Left ventricle myocardium inferior (tissue), 1 donor: ENCODE measurements around the gene TSC22D1. TPM values are rescaled to one million over a fixed set of nuclear protein-coding genes. Genes with fewer than 3 reads are reported as not detected.

ENCODE experiments used
- DNase-seq: peaks from one replicate; pipeline ENCODE4 v3.0.0-alpha.2; 2020
- H3K27ac ChIP-seq: fragments of 200-600 bp; replicated peaks from 2 replicates; pipeline ENCODE4 v1.8.0; 2021
- H3K27me3 ChIP-seq: fragments of 200-600 bp; 2 replicates; pipeline ENCODE4 v1.8.0; 2021; ENCODE audit warnings: low read depth
- H3K36me3 ChIP-seq: fragments of 200-600 bp; 2 replicates; pipeline ENCODE4 v1.8.0; 2021
- H3K4me1 ChIP-seq: fragments of 200-600 bp; 2 replicates; pipeline ENCODE4 v1.8.0; 2021
- H3K4me3 ChIP-seq: fragments of 200-600 bp; 2 replicates; pipeline ENCODE4 v1.8.0; 2021; ENCODE audit warnings: mild to moderate bottlenecking, moderate library complexity
- H3K9me3 ChIP-seq: fragments of 200-600 bp; replicated peaks from 2 replicates; pipeline ENCODE4 v1.8.0; 2021
- CTCF ChIP-seq: fragments of 200-600 bp; IDR thresholded peaks from 2 replicates; pipeline ENCODE4 v1.8.0; 2021; ENCODE audit warnings: antibody characterized with exemption, mild to moderate bottlenecking, borderline replicate concordance
- intact Hi-C: fragments of 100-400 bp; cut with micrococcal nuclease; formaldehyde crosslinking; loops from one replicate; pipeline ENCODE4 v1.11.0; 2022
- total RNA-seq: library from RNA; stranded (reverse); fragmentation: NEBNext Ultra II Directional; extraction: Animal tissue kit (Norgen Biotek cat#: 25700); gene quantifications from one replicate; pipeline ENCODE4 v1.2.1, GENCODE V29; 2021
- donor health status: DM: no; HTN: yes; CAD: no; lungs with severe emphysema.

TSC22D1 gene
- total RNA-seq, 1 donor from 2014 or later, result 158 TPM

GRCh38 chr13:44576351-44577235 lies 463 bp upstream of the TSC22D1 start:
- no peaks in the 10 kb centered on the region for H3K9me3 ChIP-seq
- H3K27ac ChIP-seq, result peak overlapping the region; percentile 98
- TF ChIP-seq CTCF, result no peak
- peak; percentile 25 for DNase-seq
- no peaks in the 10 kb centered on the region for H3K36me3 ChIP-seq
- peak overlapping the region; percentile 95 for H3K4me3 ChIP-seq
- peaks cover 64% of the 10 kb centered on the region for H3K4me1 ChIP-seq
- intact Hi-C loops, result loop anchor here (10.0 kb wide), 1 partner anchor 92 kb away; no protein-coding TSS in a partner anchor
- no peaks in the 10 kb centered on the region for H3K27me3 ChIP-seq

GRCh38 chr13:44575035-44575434 lies 1.1 kb downstream of the TSC22D1 start:
- H3K9me3 ChIP-seq, result no peaks in the 10 kb centered on the region
- TF ChIP-seq CTCF, result no peak

GRCh38 chr13:44574466-44574855 lies 1.7 kb downstream of the TSC22D1 start:
- Histone ChIP-seq H3K4me1 (peaks cover 76% of the 10 kb centered on the region), H3K4me3 (peak overlapping the region; percentile 95), H3K27me3 (no peaks in the 10 kb centered on the region), H3K9me3 (no peaks in the 10 kb centered on the region), H3K36me3 (no peaks in the 10 kb centered on the region), H3K27ac (no peak overlapping the region)
- no peak for TF ChIP-seq CTCF
- intact Hi-C loops, result loop anchor here (10.0 kb wide), 1 partner anchor 90 kb away; no protein-coding TSS in a partner anchor
- no peak for DNase-seq

More at GRCh38 chr13:44575035-44575434, 1.1 kb downstream of the TSC22D1 start:
- Histone ChIP-seq H3K4me3 (peak overlapping the region; percentile 95), H3K27me3 (no peaks in the 10 kb centered on the region), H3K36me3 (no peaks in the 10 kb centered on the region), H3K27ac (no peak overlapping the region), H3K4me1 (peaks cover 76% of the 10 kb centered on the region)
- intact Hi-C loops, result loop anchor here (10.0 kb wide), 1 partner anchor 90 kb away; no protein-coding TSS in a partner anchor
- no peak for DNase-seq

GRCh38 chr13:44573790-44574465 lies 2.2 kb downstream of the TSC22D1 start:
- Histone ChIP-seq H3K27me3 (no peaks in the 10 kb centered on the region), H3K36me3 (no peaks in the 10 kb centered on the region), H3K4me3 (peak overlapping the region; percentile 95), H3K27ac (no peak overlapping the region), H3K4me1 (peaks cover 76% of the 10 kb centered on the region), H3K9me3 (no peaks in the 10 kb centered on the region)
- peak; percentile 29 for TF ChIP-seq CTCF
- no peak for DNase-seq
- intact Hi-C loops, result loop anchor here (10.0 kb wide), 1 partner anchor 89 kb away; no protein-coding TSS in a partner anchor

GRCh38 chr13:44573071-44573470 lies 3.1 kb downstream of the TSC22D1 start:
- Histone ChIP-seq H3K27me3 (no peaks in the 10 kb centered on the region), H3K4me3 (peak overlapping the region; percentile 95), H3K9me3 (no peaks in the 10 kb centered on the region), H3K4me1 (peaks cover 71% of the 10 kb centered on the region), H3K27ac (no peak overlapping the region), H3K36me3 (no peaks in the 10 kb centered on the region)
- TF ChIP-seq CTCF, result no peak
- DNase-seq, result no peak
- intact Hi-C loops, result loop anchor here (10.0 kb wide), 1 partner anchor 88 kb away; no protein-coding TSS in a partner anchor
